HepG2 (cell line): ENCODE data around the gene ATR.

Source experiments
- ATF2 ChIP-seq: sonication (generic); formaldehyde crosslinking; IDR thresholded peaks from 2 replicates; pipeline ENCODE4 v1.4.0; 2020; ENCODE audit warnings: missing genetic modification reagents
- ATRX ChIP-seq: sonication (generic); formaldehyde crosslinking; IDR thresholded peaks from 2 replicates; pipeline ENCODE4 v1.4.0; 2020; ENCODE audit warnings: missing genetic modification reagents, borderline replicate concordance
- CREB1 ChIP-seq, 2 experiments: fragments of 450-650 bp in 1 of 2; IDR thresholded peaks; 2 replicates each; pipeline ENCODE4 v1.6.1; 2016 to 2017; ENCODE audit warnings: control low read depth in 1 of 2, mild to moderate bottlenecking in 1 of 2, missing compliant biosample characterization in 1 of 2, missing genetic modification characterization in 1 of 2
- CTCF ChIP-seq: sonication (generic); formaldehyde crosslinking; IDR thresholded peaks from 2 replicates; pipeline ENCODE4 v1.5.0; 2020; ENCODE audit warnings: mild to moderate bottlenecking, missing genetic modification reagents, moderate library complexity
- DBP ChIP-seq: sonication (generic); formaldehyde crosslinking; IDR thresholded peaks from 2 replicates; pipeline ENCODE4 v1.4.0; 2020; ENCODE audit warnings: missing genetic modification reagents; ENCODE audit errors: not compliant biosample characterization
- MYC ChIP-seq: sonication (generic); formaldehyde crosslinking; IDR thresholded peaks from 2 replicates; pipeline ENCODE4 v1.9.0; 2021; ENCODE audit warnings: missing genetic modification reagents, borderline replicate concordance
- NFRKB ChIP-seq: fragments of 450-650 bp; IDR thresholded peaks from 2 replicates; pipeline ENCODE4 v1.6.1; 2017
- TFE3 ChIP-seq: IDR thresholded peaks from 2 replicates; pipeline ENCODE4 v1.6.1; 2016
- ZNF260 ChIP-seq: sonication (generic); formaldehyde crosslinking; IDR thresholded peaks from 2 replicates; pipeline ENCODE4 v1.4.0; 2020; ENCODE audit warnings: missing genetic modification reagents, low read depth, mild to moderate bottlenecking, borderline replicate concordance
- ZNF280D ChIP-seq: sonication (generic); formaldehyde crosslinking; IDR thresholded peaks from 2 replicates; pipeline ENCODE4 v1.5.1; 2020; ENCODE audit warnings: mild to moderate bottlenecking, missing genetic modification reagents
- ZNF318 ChIP-seq: sonication (generic); formaldehyde crosslinking; IDR thresholded peaks from 2 replicates; pipeline ENCODE4 v1.4.0; 2020; ENCODE audit warnings: mild to moderate bottlenecking, missing genetic modification reagents
- ZNF33A ChIP-seq: sonication (generic); formaldehyde crosslinking; IDR thresholded peaks from 2 replicates; pipeline ENCODE4 v1.5.1; 2020; ENCODE audit warnings: missing genetic modification reagents, mild to moderate bottlenecking, moderate library complexity, borderline replicate concordance

GRCh38 chr3:142601713-142602112 is 23.2 kb upstream of the ATR start:
- TF ChIP-seq CTCF (CRISPR knock-in tag), result no peak
- TF ChIP-seq ZNF318 (CRISPR knock-in tag), result no peak
- no peak for TF ChIP-seq DBP
- no peak for TF ChIP-seq ZNF280D (CRISPR knock-in tag)
- TF ChIP-seq ZNF260 (CRISPR knock-in tag), result no peak
- no peak for TF ChIP-seq NFRKB
- TF ChIP-seq TFE3 (CRISPR knock-in tag), result no peak
- no peak for TF ChIP-seq MYC (CRISPR knock-in tag)
- TF ChIP-seq CREB1 (IDR thresholded peaks at IDR 0.05), result no peak
- TF ChIP-seq CREB1 (CRISPR knock-in tag; IDR thresholded peaks at IDR 0.05), result no peak
- no peak for TF ChIP-seq ATRX
- no peak for TF ChIP-seq ZNF33A (CRISPR knock-in tag)
- TF ChIP-seq ATF2 (CRISPR knock-in tag), result no peak
